KMS-11 (cell line): ENCODE measurements around the gene CGRRF1.

Experiments
- H2AFZ ChIP-seq: fragments of 200-600 bp; sonication (generic); 2 replicates; pipeline ENCODE4 v1.6.1; 2016; ENCODE audit warnings: antibody characterized with exemption, mixed run types, low read depth
- H3K27ac ChIP-seq: fragments of 200-600 bp; sonication (generic); 2 replicates; pipeline ENCODE4 v1.6.1; 2016; ENCODE audit warnings: mild to moderate bottlenecking, mixed run types
- H3K27me3 ChIP-seq: fragments of 200-600 bp; sonication (generic); 2 replicates; pipeline ENCODE4 v1.6.1; 2017; ENCODE audit warnings: mild to moderate bottlenecking, low read depth, mixed run types, moderate library complexity; ENCODE audit not compliant: insufficient read depth
- H3K36me3 ChIP-seq: fragments of 200-600 bp; sonication (generic); 2 replicates; pipeline ENCODE4 v1.6.1; 2017; ENCODE audit warnings: mild to moderate bottlenecking, mixed run types; ENCODE audit not compliant: insufficient read depth
- H3K4me1 ChIP-seq: fragments of 200-600 bp; sonication (generic); 2 replicates; pipeline ENCODE4 v1.6.1; 2016; ENCODE audit warnings: mild to moderate bottlenecking, low read depth, mixed run types; ENCODE audit not compliant: poor library complexity, severe bottlenecking
- H3K4me2 ChIP-seq: fragments of 200-600 bp; sonication (generic); 2 replicates; pipeline ENCODE4 v1.7.0; 2016; ENCODE audit warnings: mild to moderate bottlenecking, mixed run types
- H3K4me3 ChIP-seq: fragments of 200-600 bp; sonication (generic); IDR thresholded peaks from 2 replicates; pipeline ENCODE4 v1.6.1; 2017; ENCODE audit warnings: low read depth, low read length, mixed read lengths; ENCODE audit not compliant: insufficient read depth
- H3K79me2 ChIP-seq: fragments of 200-600 bp; sonication (generic); 2 replicates; pipeline ENCODE4 v1.6.1; 2016; ENCODE audit warnings: low read depth, mixed run types; ENCODE audit not compliant: insufficient read depth
- H3K9ac ChIP-seq: fragments of 200-600 bp; sonication (generic); 2 replicates; pipeline ENCODE4 v1.6.1; 2016; ENCODE audit warnings: mild to moderate bottlenecking, mixed run types
- H4K20me1 ChIP-seq: fragments of 200-600 bp; sonication (generic); 2 replicates; pipeline ENCODE4 v1.6.1; 2016; ENCODE audit warnings: mild to moderate bottlenecking, mixed run types; ENCODE audit not compliant: insufficient read depth
- CTCF ChIP-seq: fragments of 200-600 bp; sonication (generic); conservative IDR thresholded peaks from 2 replicates; pipeline ENCODE4 v1.6.1; 2017; ENCODE audit warnings: low read depth, mild to moderate bottlenecking, antibody characterized with exemption, low read length, moderate library complexity, mixed read lengths

The CGRRF1 gene

GRCh38 chr14:54489731-54490444, 19.8 kb upstream of the CGRRF1 start:
- H3K4me2 ChIP-seq = peak overlapping the region; percentile 68
- peaks cover 25% of the 10 kb centered on the region for H3K4me1 ChIP-seq
- H2AFZ ChIP-seq = peak overlapping the region; percentile 91
- no peaks in the 10 kb centered on the region for H3K36me3 ChIP-seq
- H3K9ac ChIP-seq = peak overlapping the region; percentile 77; the same call in 1 of the 2 replicates
- H3K4me3 ChIP-seq = no peak overlapping the region
- H4K20me1 ChIP-seq = no peaks in the 10 kb centered on the region
- H3K27ac ChIP-seq = peak overlapping the region; percentile 43; the same call in 1 of the 2 replicates
- no peak for TF ChIP-seq CTCF
- peaks cover 36% of the 10 kb centered on the region; the same call in 1 of the 2 replicates for H3K79me2 ChIP-seq
- no peaks in the 10 kb centered on the region for H3K27me3 ChIP-seq

GRCh38 chr14:54490445-54491175, 19.1 kb upstream of the CGRRF1 start:
- no peak overlapping the region for H3K27ac ChIP-seq
- peaks cover 29% of the 10 kb centered on the region; the same call in 1 of the 2 replicates for H3K79me2 ChIP-seq
- H4K20me1 ChIP-seq = no peaks in the 10 kb centered on the region
- H3K9ac ChIP-seq = no peak overlapping the region
- H2AFZ ChIP-seq = no peak overlapping the region
- peaks cover 22% of the 10 kb centered on the region for H3K4me1 ChIP-seq
- H3K27me3 ChIP-seq = no peaks in the 10 kb centered on the region
- H3K36me3 ChIP-seq = no peaks in the 10 kb centered on the region
- H3K4me3 ChIP-seq = no peak overlapping the region
- TF ChIP-seq CTCF = no peak
- no peak overlapping the region for H3K4me2 ChIP-seq

GRCh38 chr14:54493293-54493692, 16.4 kb upstream of the CGRRF1 start:
- Histone ChIP-seq H2AFZ (no peak overlapping the region), H3K4me2 (no peak overlapping the region)
- no peak for TF ChIP-seq CTCF

GRCh38 chr14:54497224-54497623, 12.5 kb upstream of the CGRRF1 start:
- Histone ChIP-seq H3K79me2 (no peaks in the 10 kb centered on the region), H3K27ac (no peak overlapping the region), H2AFZ (no peak overlapping the region), H3K4me3 (no peak overlapping the region), H4K20me1 (no peaks in the 10 kb centered on the region), H3K4me1 (no peaks in the 10 kb centered on the region), H3K9ac (no peak overlapping the region), H3K4me2 (no peak overlapping the region), H3K27me3 (no peaks in the 10 kb centered on the region), H3K36me3 (no peaks in the 10 kb centered on the region)
- TF ChIP-seq CTCF = no peak

More at GRCh38 chr14:54493293-54493692, 16.4 kb upstream of the CGRRF1 start:
- Histone ChIP-seq H3K36me3 (no peaks in the 10 kb centered on the region), H3K9ac (no peak overlapping the region), H4K20me1 (no peaks in the 10 kb centered on the region), H3K27me3 (no peaks in the 10 kb centered on the region), H3K4me3 (no peak overlapping the region), H3K27ac (no peak overlapping the region), H3K4me1 (peaks cover 6% of the 10 kb centered on the region), H3K79me2 (peaks cover 3% of the 10 kb centered on the region; the same call in 1 of the 2 replicates)
